H1 (cell line): ENCODE data around the gene EFCAB6. TPM values are rescaled to one million over a fixed set of nuclear protein-coding genes. Genes with fewer than 3 reads are reported as not detected.

Experiments used
- CREB1 ChIP-seq: IDR thresholded peaks from 2 replicates; pipeline ENCODE4 v1.6.1; 2012; ENCODE audit warnings: inconsistent platforms
- EZH2 ChIP-seq: fragments of 200-600 bp; sonication (generic); IDR thresholded peaks from 2 replicates; pipeline ENCODE4 v1.7.1; 2012; ENCODE audit warnings: low read depth, mild to moderate bottlenecking, moderate library complexity, low read length, inconsistent platforms; ENCODE audit not compliant: severe bottlenecking
- KDM4A ChIP-seq: IDR thresholded peaks from one replicate; pipeline ENCODE4 v1.7.1; 2012; ENCODE audit warnings: low read depth, mild to moderate bottlenecking, moderate library complexity, low read length, inconsistent platforms; ENCODE audit not compliant: severe bottlenecking
- KDM5A ChIP-seq: fragments of 200-600 bp; IDR thresholded peaks from 2 replicates; pipeline ENCODE4 v1.7.1; 2012; ENCODE audit warnings: mild to moderate bottlenecking, low read length, inconsistent platforms, mixed read lengths
- MAFK ChIP-seq: IDR thresholded peaks from 2 replicates; pipeline ENCODE4 v1.6.1; 2012; ENCODE audit warnings: low read depth, mild to moderate bottlenecking, improper control_type of control experiment, low read length
- RFX5 ChIP-seq: IDR thresholded peaks from 2 replicates; pipeline ENCODE4 v1.6.1; 2011; ENCODE audit warnings: low read depth, low read length, improper control_type of control experiment, borderline replicate concordance
- RNF2 ChIP-seq: fragments of 200-900, 300-1000 bp; sonication (generic); IDR thresholded peaks from 2 replicates; pipeline ENCODE4 v1.7.1; 2016; ENCODE audit warnings: borderline replicate concordance, low read depth, mild to moderate bottlenecking, antibody characterized with exemption, low read length; ENCODE audit not compliant: poor library complexity, severe bottlenecking; ENCODE audit errors: missing control alignments
- SP1 ChIP-seq: IDR thresholded peaks from 2 replicates; pipeline ENCODE4 v1.6.1; 2011; ENCODE audit warnings: low read depth, low read length
- SUZ12 ChIP-seq: fragments of 200-600 bp; sonication (generic); IDR thresholded peaks from 2 replicates; pipeline ENCODE4 v1.6.1; 2012; ENCODE audit warnings: mild to moderate bottlenecking, inconsistent platforms, low read length, moderate library complexity, mixed read lengths
- polyA plus RNA-seq, 7 experiments: library from polyadenylated mRNA; depleted of rRNA in 3 of 7; stranded (reverse) in 5 of 7; unstranded in 2 of 7; fragments of >200 nt in 5 of 7; fragments of 200-250 nt in 2 of 7; gene quantifications; 1 replicate in 5 of 7; 2 replicates in 1 of 7; 4 replicates in 1 of 7; pipeline versions ENCODE4 v1.2.1 to v1.2.3, GENCODE V29; 2011 to 2013; ENCODE audit warnings: missing spikeins in 2 of 7, mixed read lengths in 2 of 7
- total RNA-seq: library from RNA; stranded (reverse); fragmentation: NEBNext Ultra II Directional; extraction: Animal tissue kit (Norgen Biotek cat#: 25700); gene quantifications from 2 replicates; pipeline ENCODE4 v1.2.1, GENCODE V29; 2021
- TF ChIP-seq, protein P1 (sequence below): fragments of 300-600 bp; sonication (generic); IDR thresholded peaks from 2 replicates; pipeline ENCODE4 v1.7.1; 2012; ENCODE audit warnings: low read length, moderate library complexity, mild to moderate bottlenecking, inconsistent platforms; ENCODE audit not compliant: insufficient replicate concordance

EFCAB6 gene
- total and polyA plus RNA-seq, 2 of the 8 experiments (the other 6 are each of a cell fraction or from before 2014, with no cell fraction given), result 0.32 to 1.7 TPM

DNA sequence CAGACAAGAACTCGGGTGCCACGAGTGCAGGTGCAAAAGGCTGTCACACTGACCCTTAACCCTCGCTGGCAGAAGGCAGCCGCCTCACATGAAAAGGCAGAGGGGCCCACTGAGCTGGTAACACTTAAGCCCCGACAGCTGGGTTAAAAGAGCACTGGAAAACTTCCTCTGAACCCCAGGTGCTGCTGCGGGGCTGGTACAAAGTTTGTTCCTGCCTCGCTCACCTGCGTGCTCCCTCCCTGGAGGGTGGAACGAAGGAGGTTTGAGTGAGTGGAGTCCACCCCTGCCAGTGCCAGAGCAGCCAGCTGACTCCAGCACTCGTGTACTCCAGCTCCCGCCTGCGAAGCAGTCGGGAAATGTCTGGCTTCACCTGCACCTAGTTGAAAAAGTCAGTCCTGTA lies 37.6 kb upstream of the EFCAB6 start (continued):
- TF ChIP-seq, protein P1, sequence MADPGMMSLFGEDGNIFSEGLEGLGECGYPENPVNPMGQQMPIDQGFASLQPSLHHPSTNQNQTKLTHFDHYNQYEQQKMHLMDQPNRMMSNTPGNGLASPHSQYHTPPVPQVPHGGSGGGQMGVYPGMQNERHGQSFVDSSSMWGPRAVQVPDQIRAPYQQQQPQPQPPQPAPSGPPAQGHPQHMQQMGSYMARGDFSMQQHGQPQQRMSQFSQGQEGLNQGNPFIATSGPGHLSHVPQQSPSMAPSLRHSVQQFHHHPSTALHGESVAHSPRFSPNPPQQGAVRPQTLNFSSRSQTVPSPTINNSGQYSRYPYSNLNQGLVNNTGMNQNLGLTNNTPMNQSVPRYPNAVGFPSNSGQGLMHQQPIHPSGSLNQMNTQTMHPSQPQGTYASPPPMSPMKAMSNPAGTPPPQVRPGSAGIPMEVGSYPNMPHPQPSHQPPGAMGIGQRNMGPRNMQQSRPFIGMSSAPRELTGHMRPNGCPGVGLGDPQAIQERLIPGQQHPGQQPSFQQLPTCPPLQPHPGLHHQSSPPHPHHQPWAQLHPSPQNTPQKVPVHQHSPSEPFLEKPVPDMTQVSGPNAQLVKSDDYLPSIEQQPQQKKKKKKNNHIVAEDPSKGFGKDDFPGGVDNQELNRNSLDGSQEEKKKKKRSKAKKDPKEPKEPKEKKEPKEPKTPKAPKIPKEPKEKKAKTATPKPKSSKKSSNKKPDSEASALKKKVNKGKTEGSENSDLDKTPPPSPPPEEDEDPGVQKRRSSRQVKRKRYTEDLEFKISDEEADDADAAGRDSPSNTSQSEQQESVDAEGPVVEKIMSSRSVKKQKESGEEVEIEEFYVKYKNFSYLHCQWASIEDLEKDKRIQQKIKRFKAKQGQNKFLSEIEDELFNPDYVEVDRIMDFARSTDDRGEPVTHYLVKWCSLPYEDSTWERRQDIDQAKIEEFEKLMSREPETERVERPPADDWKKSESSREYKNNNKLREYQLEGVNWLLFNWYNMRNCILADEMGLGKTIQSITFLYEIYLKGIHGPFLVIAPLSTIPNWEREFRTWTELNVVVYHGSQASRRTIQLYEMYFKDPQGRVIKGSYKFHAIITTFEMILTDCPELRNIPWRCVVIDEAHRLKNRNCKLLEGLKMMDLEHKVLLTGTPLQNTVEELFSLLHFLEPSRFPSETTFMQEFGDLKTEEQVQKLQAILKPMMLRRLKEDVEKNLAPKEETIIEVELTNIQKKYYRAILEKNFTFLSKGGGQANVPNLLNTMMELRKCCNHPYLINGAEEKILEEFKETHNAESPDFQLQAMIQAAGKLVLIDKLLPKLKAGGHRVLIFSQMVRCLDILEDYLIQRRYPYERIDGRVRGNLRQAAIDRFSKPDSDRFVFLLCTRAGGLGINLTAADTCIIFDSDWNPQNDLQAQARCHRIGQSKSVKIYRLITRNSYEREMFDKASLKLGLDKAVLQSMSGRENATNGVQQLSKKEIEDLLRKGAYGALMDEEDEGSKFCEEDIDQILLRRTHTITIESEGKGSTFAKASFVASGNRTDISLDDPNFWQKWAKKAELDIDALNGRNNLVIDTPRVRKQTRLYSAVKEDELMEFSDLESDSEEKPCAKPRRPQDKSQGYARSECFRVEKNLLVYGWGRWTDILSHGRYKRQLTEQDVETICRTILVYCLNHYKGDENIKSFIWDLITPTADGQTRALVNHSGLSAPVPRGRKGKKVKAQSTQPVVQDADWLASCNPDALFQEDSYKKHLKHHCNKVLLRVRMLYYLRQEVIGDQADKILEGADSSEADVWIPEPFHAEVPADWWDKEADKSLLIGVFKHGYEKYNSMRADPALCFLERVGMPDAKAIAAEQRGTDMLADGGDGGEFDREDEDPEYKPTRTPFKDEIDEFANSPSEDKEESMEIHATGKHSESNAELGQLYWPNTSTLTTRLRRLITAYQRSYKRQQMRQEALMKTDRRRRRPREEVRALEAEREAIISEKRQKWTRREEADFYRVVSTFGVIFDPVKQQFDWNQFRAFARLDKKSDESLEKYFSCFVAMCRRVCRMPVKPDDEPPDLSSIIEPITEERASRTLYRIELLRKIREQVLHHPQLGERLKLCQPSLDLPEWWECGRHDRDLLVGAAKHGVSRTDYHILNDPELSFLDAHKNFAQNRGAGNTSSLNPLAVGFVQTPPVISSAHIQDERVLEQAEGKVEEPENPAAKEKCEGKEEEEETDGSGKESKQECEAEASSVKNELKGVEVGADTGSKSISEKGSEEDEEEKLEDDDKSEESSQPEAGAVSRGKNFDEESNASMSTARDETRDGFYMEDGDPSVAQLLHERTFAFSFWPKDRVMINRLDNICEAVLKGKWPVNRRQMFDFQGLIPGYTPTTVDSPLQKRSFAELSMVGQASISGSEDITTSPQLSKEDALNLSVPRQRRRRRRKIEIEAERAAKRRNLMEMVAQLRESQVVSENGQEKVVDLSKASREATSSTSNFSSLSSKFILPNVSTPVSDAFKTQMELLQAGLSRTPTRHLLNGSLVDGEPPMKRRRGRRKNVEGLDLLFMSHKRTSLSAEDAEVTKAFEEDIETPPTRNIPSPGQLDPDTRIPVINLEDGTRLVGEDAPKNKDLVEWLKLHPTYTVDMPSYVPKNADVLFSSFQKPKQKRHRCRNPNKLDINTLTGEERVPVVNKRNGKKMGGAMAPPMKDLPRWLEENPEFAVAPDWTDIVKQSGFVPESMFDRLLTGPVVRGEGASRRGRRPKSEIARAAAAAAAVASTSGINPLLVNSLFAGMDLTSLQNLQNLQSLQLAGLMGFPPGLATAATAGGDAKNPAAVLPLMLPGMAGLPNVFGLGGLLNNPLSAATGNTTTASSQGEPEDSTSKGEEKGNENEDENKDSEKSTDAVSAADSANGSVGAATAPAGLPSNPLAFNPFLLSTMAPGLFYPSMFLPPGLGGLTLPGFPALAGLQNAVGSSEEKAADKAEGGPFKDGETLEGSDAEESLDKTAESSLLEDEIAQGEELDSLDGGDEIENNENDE, result no peak
- no peak for TF ChIP-seq EZH2
- no peak for TF ChIP-seq RNF2
- TF ChIP-seq MAFK, result no peak
- TF ChIP-seq SP1, result no peak
- no peak for TF ChIP-seq SUZ12
- TF ChIP-seq CREB1, result no peak
- TF ChIP-seq KDM4A, result no peak
- TF ChIP-seq KDM5A, result no peak
- no peak for TF ChIP-seq RFX5
